HG02642 (cell line): Measurements from ENCODE around the gene PRR29.
"Not testable (repeated sequence)": the region's sequence is repeated elsewhere in the genome, so short reads cannot be mapped to it uniquely, and the experiment has no call there.

ENCODE experiments used
- ATAC-seq: cut with Tn5 transposase; IDR thresholded peaks from one replicate; pipeline ENCODE4 v1.9.1; 2021; ENCODE audit warnings: mild to moderate bottlenecking; ENCODE audit not compliant: unreplicated experiment, poor library complexity

PRR29 gene

GRCh38 chr17:63973930-63974593 lies 24.1 kb upstream of the PRR29 start:
- no peak for ATAC-seq

- no peak for ATAC-seq
Measured at GRCh38 chr17:63974594-63975192, 23.5 kb upstream of the PRR29 start.

- ATAC-seq = no peak
Measured at GRCh38 chr17:63975541-63976092, 22.5 kb upstream of the PRR29 start.

- ATAC-seq = no peak
Measured at GRCh38 chr17:63976702-63977101, 21.4 kb upstream of the PRR29 start.

GRCh38 chr17:63978272-63979200 lies 19.6 kb upstream of the PRR29 start:
- ATAC-seq = no peak

GRCh38 chr17:63982641-63983040 lies 15.5 kb upstream of the PRR29 start:
- ATAC-seq = not testable (repeated sequence)

GRCh38 chr17:63983320-63983719 lies 14.8 kb upstream of the PRR29 start:
- no peak for ATAC-seq

GRCh38 chr17:63984236-63984635 lies 13.9 kb upstream of the PRR29 start:
- no peak for ATAC-seq

- ATAC-seq = no peak
Measured at GRCh38 chr17:63984651-63985386, 13.3 kb upstream of the PRR29 start.

GRCh38 chr17:63985387-63986140 lies 12.6 kb upstream of the PRR29 start:
- ATAC-seq = no peak

- ATAC-seq = no peak
Measured at GRCh38 chr17:63986821-63987220, 11.3 kb upstream of the PRR29 start.

- ATAC-seq = no peak
Measured at GRCh38 chr17:63987221-63988126, 10.7 kb upstream of the PRR29 start.

- no peak for ATAC-seq
Measured at GRCh38 chr17:63988127-63988478, 10.0 kb upstream of the PRR29 start.

GRCh38 chr17:63988741-63989621 lies 9.2 kb upstream of the PRR29 start:
- no peak for ATAC-seq

GRCh38 chr17:63989622-63990345 lies 8.4 kb upstream of the PRR29 start:
- ATAC-seq = no peak

- no peak for ATAC-seq
Measured at GRCh38 chr17:63991611-63992010, 6.5 kb upstream of the PRR29 start.

- ATAC-seq = no peak
Measured at GRCh38 chr17:63993368-63993985, 4.7 kb upstream of the PRR29 start.
